Urinary bladder (tissue), 4 donors: ENCODE results near the gene FNDC10. TPM values are rescaled to one million over a fixed set of nuclear protein-coding genes. Genes with fewer than 3 reads are reported as not detected.
"Not testable (repeated sequence)": the region's sequence is repeated elsewhere in the genome, so short reads cannot be mapped to it uniquely, and the experiment has no call there.

Experiments used
- DNase-seq: peaks from one replicate; pipeline ENCODE4 v3.0.0-alpha.2; 2015; ENCODE audit errors: extremely low spot score
- H3K27ac ChIP-seq: one replicate; pipeline ENCODE4 v1.5.1; 2013; ENCODE audit warnings: low read depth, mild to moderate bottlenecking, moderate library complexity
- H3K36me3 ChIP-seq: one replicate; pipeline ENCODE4 v1.6.1; 2013; ENCODE audit warnings: mild to moderate bottlenecking, moderate library complexity; ENCODE audit not compliant: insufficient read depth
- H3K4me1 ChIP-seq: one replicate; pipeline ENCODE4 v1.6.1; 2013; ENCODE audit warnings: mild to moderate bottlenecking, moderate library complexity; ENCODE audit not compliant: insufficient read depth
- H3K4me3 ChIP-seq: one replicate; pipeline ENCODE4 v1.5.1; 2013; ENCODE audit warnings: low read depth, low read length
- WGBS: extraction: QIAGEN DNeasy Blood & Tissue Kit; methylation state at CpG from one replicate; pipeline ENCODE4 v1.1.7; 2013; 5-methylcytosine and 5-hydroxymethylcytosine counted together
- polyA plus RNA-seq: library from polyadenylated mRNA; stranded (reverse); fragments of 200-250 nt; gene quantifications from one replicate; pipeline ENCODE4 v1.2.3, GENCODE V29; 2013
- total RNA-seq: library from RNA; depleted of rRNA; stranded (reverse); fragments of >200 nt; gene quantifications from one replicate; pipeline ENCODE4 v1.2.3, GENCODE V29; 2014
- donor health status: healthy with polysubstance abuse.
- donor health status: healthy.

Gene FNDC10
- total and polyA plus RNA-seq, 2 donors = 0.58 to 2.2 TPM

DNA sequence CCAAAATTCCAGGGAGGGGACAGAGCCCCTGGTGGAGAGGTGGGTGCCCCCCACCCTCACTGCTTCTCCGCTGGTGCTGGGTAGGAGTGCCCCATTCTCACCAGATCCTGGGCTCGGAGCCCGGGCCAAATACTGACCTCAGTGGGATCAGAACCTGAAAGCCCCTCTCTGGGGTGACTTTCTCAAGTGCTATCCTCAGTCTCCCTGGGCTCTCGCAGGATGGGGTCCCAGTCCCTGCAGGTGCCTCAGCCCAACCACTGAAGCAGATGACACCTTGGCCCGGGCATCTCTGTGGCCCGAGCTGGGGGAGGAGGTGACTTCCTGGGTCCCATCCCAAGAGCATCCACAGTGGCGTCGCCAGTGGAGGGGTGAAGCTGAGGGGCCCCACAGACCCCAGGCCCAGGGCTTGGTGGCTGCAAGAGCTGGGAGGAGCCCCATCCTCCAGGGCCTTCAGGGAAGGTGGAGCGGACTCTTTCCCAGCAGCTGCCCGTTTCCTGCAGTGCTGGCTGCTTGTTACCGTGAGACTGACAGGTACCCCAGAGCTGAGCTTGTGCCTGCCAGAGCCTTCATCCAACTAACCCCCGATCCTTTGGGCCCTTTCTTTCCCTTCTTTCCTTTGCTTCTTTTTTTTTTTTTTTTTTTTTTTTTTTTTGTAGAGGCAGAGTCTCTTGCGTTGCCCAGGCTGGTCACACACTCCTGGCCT, 3.9 kb upstream of the FNDC10 start:
- Histone ChIP-seq H3K4me3 (no peak overlapping the region), H3K4me1 (no peaks in the 10 kb centered on the region), H3K36me3 (no peaks in the 10 kb centered on the region), H3K27ac (no peak overlapping the region)
- WGBS = 67% methylated on average over 13 of the region's 13 CpGs
- no peak for DNase-seq

DNA sequence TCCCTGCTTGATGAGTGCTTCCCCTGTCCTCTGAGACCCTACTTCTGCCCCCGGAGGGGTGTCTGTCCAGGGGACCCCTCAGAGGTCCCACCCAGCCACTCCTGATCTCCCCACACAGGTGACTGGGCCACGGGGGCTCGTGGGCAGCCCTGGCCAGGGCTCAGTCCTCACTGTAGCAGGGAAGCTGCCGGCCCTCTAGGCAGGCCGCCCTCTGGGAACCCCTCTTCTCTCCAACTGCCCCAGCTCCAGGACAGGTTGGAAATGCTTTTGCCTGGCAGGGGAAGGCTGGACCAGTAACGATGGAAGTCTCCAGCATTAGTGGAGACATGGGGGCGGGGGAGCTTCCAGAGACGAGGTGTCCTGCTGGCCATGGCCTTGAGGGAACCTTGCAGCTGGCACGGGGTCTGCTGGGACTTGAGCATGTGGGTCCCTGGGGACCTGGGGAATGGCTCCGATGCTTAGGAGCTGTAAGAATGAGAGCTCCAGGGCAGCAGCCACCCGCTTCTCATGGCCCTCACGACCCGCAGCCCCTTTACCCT, 3.1 kb upstream of the FNDC10 start:
- Histone ChIP-seq H3K4me1 (no peaks in the 10 kb centered on the region), H3K27ac (no peak overlapping the region), H3K36me3 (no peaks in the 10 kb centered on the region), H3K4me3 (no peak overlapping the region)
- WGBS = 71% methylated on average over 13 of the region's 13 CpGs
- DNase-seq = no peak

DNA sequence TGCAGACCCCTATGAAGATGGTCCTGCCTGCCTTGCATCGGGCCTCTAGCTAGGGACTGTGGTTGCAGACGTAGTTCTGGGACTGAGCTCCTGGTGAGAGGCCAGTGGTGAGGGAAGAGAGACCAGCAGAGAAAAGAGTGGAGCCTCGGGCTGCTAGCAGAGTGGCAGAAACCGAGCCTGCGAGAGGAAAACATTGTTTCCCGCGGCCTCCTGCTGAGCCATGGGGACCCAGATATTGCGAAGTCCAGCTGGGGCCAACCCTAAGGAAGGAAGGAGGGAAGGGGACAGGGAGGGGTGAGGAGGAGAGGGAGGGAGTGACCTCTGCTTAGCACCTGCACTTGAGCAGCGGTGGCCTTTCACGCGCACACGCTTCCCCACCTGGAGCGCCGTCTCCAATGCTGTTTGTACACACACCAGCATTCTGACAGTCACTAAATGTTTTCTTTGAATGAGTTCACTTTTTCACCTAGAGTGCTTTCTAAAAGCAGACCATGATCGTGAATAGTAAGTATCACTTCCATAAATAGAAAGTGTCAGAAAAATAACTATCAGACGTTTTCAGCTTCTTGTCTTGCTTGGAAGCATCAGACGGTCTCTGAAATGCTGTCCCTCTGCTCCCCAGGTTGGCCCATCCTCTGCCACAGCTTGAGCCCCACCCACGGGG, 2.5 kb upstream of the FNDC10 start:
- H3K36me3 ChIP-seq = no peaks in the 10 kb centered on the region
- H3K27ac ChIP-seq = no peak overlapping the region
- no peak overlapping the region for H3K4me3 ChIP-seq
- H3K4me1 ChIP-seq = no peaks in the 10 kb centered on the region
- WGBS = 60% methylated on average over 18 of the region's 18 CpGs
- DNase-seq = no peak

DNA sequence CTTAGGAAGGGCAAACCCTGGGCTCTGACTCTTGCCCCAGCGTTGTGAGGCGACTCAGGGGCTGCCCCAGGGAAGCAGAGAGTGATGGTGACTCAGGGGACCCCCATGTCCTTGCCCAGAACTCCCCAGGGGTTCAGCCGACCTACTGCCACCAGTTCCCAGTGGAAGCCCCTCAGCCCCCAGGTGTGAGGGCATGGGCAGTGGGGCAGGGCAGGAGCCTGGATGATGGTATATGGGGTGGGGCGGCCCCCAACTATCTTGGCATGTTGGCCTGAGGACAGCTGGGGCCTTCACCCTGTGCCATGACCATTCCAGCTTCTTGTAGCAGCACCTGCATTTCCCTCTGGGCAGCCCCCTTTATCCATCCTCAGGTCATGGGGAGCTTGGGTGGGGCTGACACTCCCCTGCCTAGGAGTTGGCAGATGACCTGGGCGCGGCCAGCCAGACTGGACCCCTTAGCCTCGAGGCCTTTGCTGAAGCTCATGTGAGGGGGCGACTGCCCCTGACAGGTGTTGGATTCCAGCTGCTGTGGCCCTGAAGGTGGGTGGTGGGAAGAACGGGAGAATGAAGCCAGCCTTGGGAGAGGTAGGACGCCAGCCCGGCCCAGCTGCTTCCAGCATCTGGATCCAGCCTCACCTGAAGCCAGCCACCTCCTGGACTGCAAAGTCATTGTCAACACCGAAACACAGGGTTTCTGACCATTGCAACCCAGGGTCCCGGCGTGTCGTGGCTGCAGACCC, 1.8 kb upstream of the FNDC10 start:
- H3K36me3 ChIP-seq = no peaks in the 10 kb centered on the region
- H3K4me1 ChIP-seq = no peaks in the 10 kb centered on the region
- no peak overlapping the region for H3K27ac ChIP-seq
- no peak for DNase-seq
- 88% methylated on average over 15 of the region's 15 CpGs for WGBS
- no peak overlapping the region for H3K4me3 ChIP-seq

DNA sequence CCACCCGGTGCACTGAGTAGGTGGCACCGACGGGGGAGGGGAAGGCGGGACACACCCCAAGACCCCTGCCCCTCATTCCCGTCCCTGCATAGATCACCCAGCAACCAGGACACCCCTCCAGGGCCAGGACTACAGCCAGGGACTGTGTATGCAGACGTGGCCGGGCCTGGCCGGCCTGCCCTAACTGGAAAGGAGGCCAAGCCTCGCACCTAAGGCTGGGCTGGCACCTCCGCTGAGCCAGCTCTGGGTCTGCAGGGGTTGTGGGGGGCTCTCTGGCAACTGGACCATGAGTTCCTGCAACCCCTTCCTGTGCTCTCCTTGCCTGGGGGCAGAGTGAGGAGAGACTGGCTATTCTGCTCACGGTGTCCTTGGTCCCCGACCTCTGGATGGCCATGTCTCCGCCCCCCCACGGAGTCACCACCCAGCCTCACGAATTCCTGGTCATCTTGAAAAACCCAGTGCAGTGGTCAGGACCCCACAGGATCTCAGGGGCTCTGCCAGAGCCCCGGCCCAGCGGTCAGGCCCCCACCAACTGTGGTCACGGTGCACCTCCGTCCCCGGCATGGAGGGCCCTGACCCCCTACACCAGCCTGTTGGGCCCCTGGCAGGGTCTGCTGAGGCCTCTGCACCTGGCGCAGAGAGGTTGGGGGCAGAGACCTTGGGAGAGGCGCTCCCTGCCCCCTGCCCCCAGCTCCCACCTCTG, 1.1 kb upstream of the FNDC10 start:
- no peak overlapping the region for H3K4me3 ChIP-seq
- DNase-seq = no peak
- no peaks in the 10 kb centered on the region for H3K36me3 ChIP-seq
- H3K4me1 ChIP-seq = no peaks in the 10 kb centered on the region
- no peak overlapping the region for H3K27ac ChIP-seq
- WGBS = 69% methylated on average over 22 of the region's 22 CpGs

DNA sequence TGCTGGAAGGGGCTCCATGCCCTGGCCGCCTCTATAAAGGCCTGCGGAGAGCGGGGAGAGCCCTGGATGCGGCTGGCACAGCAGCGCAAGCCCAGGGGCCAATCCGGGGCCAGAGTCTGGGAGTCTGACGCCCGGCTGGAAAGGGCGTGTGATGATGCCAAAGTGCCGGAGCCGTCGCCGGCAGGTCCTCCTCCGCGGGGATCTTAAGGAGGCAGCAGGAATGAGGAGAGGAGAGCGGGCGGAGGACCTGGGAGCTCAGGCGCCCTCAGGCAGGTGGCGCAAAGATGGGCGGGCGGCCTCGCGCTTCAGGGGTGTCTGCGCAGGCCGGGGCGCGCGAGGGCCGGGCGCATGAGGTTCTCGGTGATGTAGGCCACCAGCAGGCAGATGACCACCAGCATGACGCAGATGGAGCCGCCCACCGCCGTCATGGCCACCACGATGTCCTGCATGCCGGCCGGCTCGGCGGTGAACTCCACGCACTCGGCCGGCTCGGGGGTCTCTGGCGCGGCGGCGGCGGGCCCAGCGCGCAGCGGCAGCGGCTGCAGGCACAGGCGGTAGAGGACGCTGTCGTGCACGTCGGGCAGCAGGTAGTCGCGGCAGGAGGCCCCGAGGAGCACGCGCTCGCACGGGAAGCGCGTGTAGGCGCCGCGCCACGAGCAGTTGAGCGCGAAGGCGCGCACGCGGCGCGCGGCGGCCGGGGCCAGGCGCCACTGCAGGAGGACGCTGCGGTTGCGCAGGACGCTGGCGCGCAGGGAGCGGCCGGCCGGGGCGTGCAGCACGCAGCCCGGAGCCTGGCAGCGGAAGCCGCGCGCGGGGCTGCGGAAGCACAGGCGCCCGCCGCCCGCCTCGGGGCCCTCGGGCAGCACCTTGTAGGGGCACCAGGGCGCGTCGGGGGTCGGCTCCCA, 653 bp downstream of the FNDC10 start:
- H3K27ac ChIP-seq = no peak overlapping the region
- peak overlapping the region; percentile 56 for H3K4me3 ChIP-seq
- no peaks in the 10 kb centered on the region for H3K36me3 ChIP-seq
- DNase-seq = no peak
- no peaks in the 10 kb centered on the region for H3K4me1 ChIP-seq
- 7% methylated on average over 111 of the region's 111 CpGs for WGBS

DNA sequence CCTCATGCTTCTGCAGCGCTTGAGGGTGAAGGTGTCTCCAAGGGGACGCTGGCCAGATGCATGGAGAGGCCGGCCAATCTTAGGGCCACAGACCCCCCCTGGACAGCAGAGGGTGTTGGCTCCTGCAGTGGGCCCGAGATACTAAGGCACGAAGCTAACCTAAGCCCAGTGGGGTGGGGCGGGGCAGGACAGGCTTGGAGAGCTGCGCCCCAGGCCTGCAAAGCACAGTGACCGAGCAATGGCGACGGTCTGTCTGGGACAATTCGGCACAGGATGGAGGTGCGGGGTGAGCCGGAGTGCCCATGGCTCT, 1.3 kb downstream of the FNDC10 start:
- no peak for DNase-seq
- Histone ChIP-seq H3K36me3 (no peaks in the 10 kb centered on the region), H3K4me3 (no peak overlapping the region), H3K27ac (no peak overlapping the region), H3K4me1 (no peaks in the 10 kb centered on the region)
- 79% methylated on average over 13 of the region's 13 CpGs for WGBS

DNA sequence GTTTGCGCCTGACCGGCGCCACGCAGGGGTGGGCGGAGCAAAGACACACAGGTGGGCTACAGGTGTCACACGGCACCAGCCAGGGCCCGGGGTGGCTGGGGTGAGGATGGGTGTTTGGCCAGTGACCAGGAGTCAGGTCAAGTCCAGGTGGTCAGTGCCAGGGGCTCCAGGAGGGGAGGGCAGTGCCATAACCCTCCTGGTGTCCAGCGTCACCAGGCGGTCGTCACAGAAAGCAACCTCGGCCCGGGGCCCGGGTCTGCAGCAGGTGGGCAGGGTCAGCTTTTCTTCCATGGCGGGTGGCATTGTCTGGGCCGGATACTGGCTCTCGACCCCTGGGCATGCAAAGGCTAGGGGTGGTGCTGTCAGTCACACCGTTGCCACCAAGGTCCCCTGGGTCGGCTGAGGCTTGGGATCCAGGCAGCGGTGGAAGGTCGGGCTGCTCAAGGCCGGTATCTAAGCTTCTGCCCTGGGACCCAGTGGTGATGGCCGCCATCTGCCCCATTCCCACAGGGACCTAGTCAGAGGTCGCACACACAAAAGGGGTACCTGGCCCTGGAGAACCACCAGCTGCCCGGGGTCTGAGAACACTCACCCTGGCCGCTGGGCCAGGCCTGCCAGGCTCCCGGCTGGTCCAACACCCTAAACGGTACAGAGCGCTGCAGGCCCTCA, 1.8 kb downstream of the FNDC10 start:
- H3K4me3 ChIP-seq = no peak overlapping the region
- no peak for DNase-seq
- no peak overlapping the region for H3K27ac ChIP-seq
- WGBS = 87% methylated on average over 28 of the region's 28 CpGs
- H3K4me1 ChIP-seq = no peaks in the 10 kb centered on the region
- H3K36me3 ChIP-seq = no peaks in the 10 kb centered on the region

DNA sequence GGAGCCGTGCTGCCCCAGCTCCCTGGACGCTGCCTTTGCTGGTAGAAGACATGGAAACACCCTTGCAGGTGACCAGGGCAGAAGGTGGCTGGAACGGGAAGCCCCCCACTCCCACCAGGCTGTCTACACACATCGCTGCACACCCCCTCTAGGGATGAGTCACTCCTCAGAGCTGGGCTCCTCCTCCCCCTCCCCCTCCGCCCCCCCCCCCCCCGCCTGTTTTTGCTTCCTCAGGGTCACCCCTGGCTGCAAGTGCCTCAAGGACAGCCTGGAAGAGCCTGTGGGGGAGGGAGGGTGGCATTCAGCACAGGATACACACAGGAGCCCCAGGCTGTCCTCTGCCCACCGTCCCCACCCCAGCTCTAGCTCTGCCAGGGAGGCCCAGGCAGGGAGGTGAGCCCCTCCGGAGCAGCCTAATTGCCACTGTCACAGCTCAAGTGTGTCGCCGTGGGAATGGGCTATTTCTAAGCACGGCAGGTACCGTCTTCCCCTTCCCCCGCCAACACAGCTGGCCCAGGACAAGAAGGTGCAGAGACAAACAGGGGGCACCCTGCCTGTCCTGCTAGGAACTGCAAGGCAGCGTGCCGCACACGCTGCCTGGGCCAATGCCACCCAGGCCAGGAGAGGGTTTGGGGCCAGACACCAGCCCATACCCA, 2.5 kb downstream of the FNDC10 start:
- H3K4me3 ChIP-seq = no peak overlapping the region
- no peaks in the 10 kb centered on the region for H3K36me3 ChIP-seq
- DNase-seq = no peak
- WGBS = 15% methylated on average over 14 of the region's 16 CpGs
- no peaks in the 10 kb centered on the region for H3K4me1 ChIP-seq
- H3K27ac ChIP-seq = no peak overlapping the region

DNA sequence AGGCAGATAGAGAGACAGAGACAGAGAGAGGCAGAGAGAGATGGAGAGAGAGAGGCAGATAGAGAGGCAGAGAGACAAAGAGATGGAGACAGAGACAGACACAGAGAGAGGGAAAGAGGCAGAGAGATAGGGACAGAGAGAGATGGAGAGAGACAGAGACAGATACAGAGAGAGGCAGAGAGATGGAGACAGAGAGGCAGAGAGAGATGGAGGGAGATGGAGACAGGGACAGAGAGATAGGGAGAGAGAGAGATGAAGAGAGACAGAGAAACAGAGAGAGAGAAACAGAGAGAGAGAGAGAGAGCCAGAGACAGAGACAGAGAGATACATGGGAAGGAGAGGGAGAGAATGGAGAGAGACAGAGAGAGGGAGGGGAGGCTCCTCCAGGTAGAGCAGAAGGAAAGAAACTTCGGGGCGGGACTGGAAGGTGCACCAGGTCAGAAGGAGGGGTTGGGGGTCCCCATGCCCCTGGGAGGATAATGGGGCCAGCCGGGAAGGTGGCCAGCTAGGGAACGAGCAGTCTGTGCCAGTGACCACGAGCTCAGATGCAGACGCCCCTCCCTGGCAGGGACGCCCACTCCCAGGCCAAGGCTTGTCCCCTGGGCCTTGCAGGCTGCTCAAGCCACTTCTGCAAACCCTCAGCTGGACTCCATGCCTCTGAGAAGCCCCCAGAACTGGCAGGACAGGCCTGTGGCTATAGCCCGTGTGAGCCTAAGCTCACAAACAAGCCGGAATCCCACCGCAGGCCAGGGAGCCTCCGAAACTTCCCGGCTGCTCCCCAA, 3.3 kb downstream of the FNDC10 start:
- no peak overlapping the region for H3K4me3 ChIP-seq
- no peaks in the 10 kb centered on the region for H3K4me1 ChIP-seq
- 28% methylated on average over 12 of the region's 12 CpGs for WGBS
- H3K36me3 ChIP-seq = no peaks in the 10 kb centered on the region
- no peak overlapping the region for H3K27ac ChIP-seq
- no peak for DNase-seq

DNA sequence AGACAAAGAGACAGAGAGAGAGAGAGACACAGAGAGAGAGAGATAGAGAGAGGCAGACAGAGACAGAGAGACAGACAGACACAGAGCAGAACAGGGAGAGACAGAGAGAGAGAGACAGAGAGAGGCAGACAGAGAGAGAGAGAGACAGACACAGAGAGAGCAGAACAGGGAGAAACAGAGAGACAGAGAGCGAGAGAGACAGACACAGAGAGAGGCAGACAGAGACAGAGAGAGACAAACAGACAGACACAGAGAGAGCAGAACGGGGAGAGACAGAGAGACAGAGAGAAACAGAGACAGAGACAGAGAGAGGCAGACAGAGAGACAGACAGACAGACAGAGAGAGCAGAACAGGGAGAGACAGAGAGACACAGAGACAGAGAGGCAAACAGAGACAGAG, 4.6 kb downstream of the FNDC10 start:
- WGBS = 86% methylated on average over 2 of the region's 2 CpGs
- not testable (repeated sequence) for DNase-seq

More for the DNA sequence above, 4.6 kb downstream of the FNDC10 start:
- H3K4me3 ChIP-seq, H3K36me3 ChIP-seq, H3K27ac ChIP-seq, H3K4me1 ChIP-seq: not testable (repeated sequence)
